Bronchial epithelial cell (primary cell): ENCODE measurements around the gene EIF1AD. TPM values are rescaled to one million over a fixed set of nuclear protein-coding genes. Genes with fewer than 3 reads are reported as not detected.
"Not testable (repeated sequence)": the region's sequence is repeated elsewhere in the genome, so short reads cannot be mapped to it uniquely, and the experiment has no call there.

Source experiments
- DNase-seq: peaks from one replicate; pipeline ENCODE4 v3.0.0-alpha.2; 2010; ENCODE audit warnings: low read depth
- FAIRE-seq: peaks from 2 replicates; lab custom pipeline; 2011; peaks lifted over from hg19 to GRCh38; lab: Jason Lieb, UNC
- H3K27me3 ChIP-seq: 2 replicates; pipeline ENCODE4 v1.5.1; 2011; ENCODE audit warnings: low read length; ENCODE audit not compliant: control insufficient read depth, insufficient read depth
- H3K36me3 ChIP-seq: 2 replicates; pipeline ENCODE4 v1.5.1; 2011; ENCODE audit warnings: low read length; ENCODE audit not compliant: control insufficient read depth, insufficient read depth
- H3K4me3 ChIP-seq: 2 replicates; pipeline ENCODE4 v1.5.1; 2011; ENCODE audit warnings: mild to moderate bottlenecking, low read depth, low read length, control low read depth
- CTCF ChIP-seq: IDR thresholded peaks from 2 replicates; pipeline ENCODE4 v1.5.1; 2011; ENCODE audit warnings: mild to moderate bottlenecking, moderate library complexity, low read length, control low read depth, inconsistent platforms; ENCODE audit not compliant: insufficient read depth, severe bottlenecking
- total RNA-seq: library from RNA; depleted of rRNA; stranded (reverse); fragments of >200 nt; gene quantifications from 2 replicates; pipeline ENCODE4 v1.2.1, GENCODE V29; 2014

The EIF1AD gene
- total RNA-seq, 1 donor from 2014 or later = 44.5 TPM

- no peak for FAIRE-seq
- H3K4me3 ChIP-seq = no peak within 1 kb of the TSS
Observed at GRCh38 chr11:66026017-66026529, 24.1 kb upstream of the EIF1AD start, which contains the start of gene CATSPER1. Gene CATSPER1, minus strand, starts transcription at chr11:66026479. Its CDS starts 100 bp downstream, at chr11:66026379.

GRCh38 chr11:66023186-66023440 is 21.2 kb upstream of the EIF1AD start:
- H3K36me3 ChIP-seq, FAIRE-seq, H3K27me3 ChIP-seq, H3K4me3 ChIP-seq, DNase-seq: not testable (repeated sequence)

More at GRCh38 chr11:66026017-66026529, 24.1 kb upstream of the EIF1AD start, which contains the start of gene CATSPER1:
- DNase-seq = no peak
- Histone ChIP-seq H3K27me3 (no peaks in the 10 kb centered on the region), H3K36me3 (no peaks in the 10 kb centered on the region)
- no peak for TF ChIP-seq CTCF

- no peak overlapping the region for H3K4me3 ChIP-seq
- no peaks in the 10 kb centered on the region for H3K36me3 ChIP-seq
- FAIRE-seq (no peak), DNase-seq (peak; percentile 9)
- no peaks in the 10 kb centered on the region for H3K27me3 ChIP-seq
- TF ChIP-seq CTCF = peak; percentile 95
Observed at GRCh38 chr11:66022401-66023185, 20.6 kb upstream of the EIF1AD start.

- Histone ChIP-seq H3K27me3 (no peaks in the 10 kb centered on the region), H3K36me3 (no peaks in the 10 kb centered on the region), H3K4me3 (no peak overlapping the region)
- FAIRE-seq = no peak
- no peak for TF ChIP-seq CTCF
- DNase-seq = peak; percentile 67
Observed at GRCh38 chr11:66020618-66021357, 18.8 kb upstream of the EIF1AD start.

- DNase-seq = no peak
- FAIRE-seq = no peak
Observed at GRCh38 chr11:66020212-66020611, 18.3 kb upstream of the EIF1AD start.

More at GRCh38 chr11:66020212-66020611, 18.3 kb upstream of the EIF1AD start:
- Histone ChIP-seq H3K27me3 (no peaks in the 10 kb centered on the region), H3K36me3 (no peaks in the 10 kb centered on the region), H3K4me3 (no peak overlapping the region)
- no peak for TF ChIP-seq CTCF
